UCSD-AML1 (cell line): ENCODE data around the gene IL11.
A peak's percentile ranks its signal among the peaks of the same experiment; 100 is the strongest.

Experiments used
- DNase-seq: peaks from one replicate; lab custom pipeline; 2025; ENCODE audit not compliant: unreplicated experiment; lab: John Stamatoyannopoulos, UW

Gene IL11

DNA sequence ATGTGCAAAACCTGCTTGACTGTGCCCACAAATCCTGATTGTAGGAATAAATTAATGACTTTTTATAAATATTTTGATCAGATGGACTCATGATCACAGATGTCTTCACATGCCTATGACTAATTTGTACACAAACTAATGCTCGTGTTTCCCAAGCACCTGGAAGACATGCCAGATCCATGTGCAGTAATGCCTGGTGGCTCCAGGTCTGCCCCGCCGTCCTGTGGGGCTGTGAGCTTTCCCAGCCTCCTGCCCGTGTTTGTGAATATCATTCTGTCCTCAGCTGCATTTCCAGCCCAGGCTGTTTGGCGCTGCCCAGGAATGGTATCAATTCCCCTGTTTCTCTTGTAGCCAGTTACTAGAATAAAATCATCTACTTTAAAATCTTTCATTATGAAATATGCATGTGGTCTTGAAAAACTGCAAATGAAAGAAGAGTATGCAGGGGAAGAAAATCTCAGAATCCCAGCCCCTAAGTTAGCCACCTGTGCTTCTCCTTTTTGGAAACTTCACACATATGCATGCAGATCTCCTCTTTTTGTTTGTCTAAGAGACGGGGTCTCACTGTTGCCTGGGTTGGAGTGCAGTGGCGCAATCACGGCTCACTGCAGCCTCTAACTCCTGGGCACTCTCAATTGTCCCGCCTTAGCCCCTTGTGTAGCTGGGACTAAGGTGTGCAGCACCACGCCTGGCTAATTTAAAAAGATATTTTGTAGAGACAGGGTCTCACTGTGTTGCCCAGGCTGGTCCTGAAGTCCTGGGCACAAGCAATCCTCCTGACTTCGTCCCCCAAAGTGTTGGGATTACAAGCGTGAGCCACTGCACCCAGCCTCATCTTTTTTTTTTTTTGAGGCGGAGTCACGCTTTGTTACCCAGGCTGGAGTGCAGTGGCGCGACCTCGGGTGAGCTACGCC is 21.7 kb upstream of the IL11 start:
- DNase-seq, result no peak

DNA sequence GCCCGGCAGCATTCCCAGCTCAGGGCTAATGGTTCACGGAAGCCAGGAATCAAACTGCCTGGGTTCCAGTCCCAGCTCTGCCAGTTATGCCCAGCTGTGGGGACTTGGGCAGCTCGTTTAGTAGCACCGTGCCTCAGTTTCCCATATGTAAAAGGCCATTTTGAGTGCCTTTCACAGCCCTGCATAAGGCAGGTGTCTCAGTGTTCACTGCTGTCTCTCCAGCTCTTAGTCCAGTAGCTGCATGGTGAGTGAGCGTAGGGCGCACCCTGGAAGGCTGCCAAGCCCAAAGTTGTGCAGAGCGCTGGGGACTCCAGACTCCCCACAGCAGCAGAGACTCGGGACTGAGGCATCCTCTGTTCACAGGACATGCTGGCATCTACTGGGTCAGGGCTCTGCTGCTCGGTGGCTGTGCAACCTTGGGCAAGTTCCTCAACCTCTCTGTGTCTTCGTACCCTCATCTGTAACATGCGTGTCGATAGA is 21.0 kb upstream of the IL11 start:
- DNase-seq, result no peak

DNA sequence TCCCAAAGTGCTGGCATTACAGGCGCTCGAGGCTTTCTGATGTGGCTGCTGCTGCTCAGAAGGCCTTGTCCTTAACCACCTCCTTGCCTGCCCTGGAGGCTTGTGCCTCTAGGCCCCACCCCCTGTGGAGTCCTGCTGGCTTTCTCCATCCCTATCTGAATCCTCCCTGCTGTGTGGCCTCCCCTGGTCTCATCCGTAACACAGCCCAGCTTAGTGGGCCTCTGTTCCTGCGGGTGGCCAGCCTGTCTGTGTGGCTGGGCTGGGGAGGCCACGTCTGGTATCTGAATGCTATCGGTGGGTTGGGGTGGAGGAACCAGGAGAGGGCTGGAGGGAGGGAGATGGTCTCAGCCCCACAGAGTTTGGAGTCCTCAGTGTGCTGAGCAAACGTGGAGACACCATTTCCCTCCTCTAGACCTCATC is 20.2 kb upstream of the IL11 start:
- DNase-seq, result no peak

DNA sequence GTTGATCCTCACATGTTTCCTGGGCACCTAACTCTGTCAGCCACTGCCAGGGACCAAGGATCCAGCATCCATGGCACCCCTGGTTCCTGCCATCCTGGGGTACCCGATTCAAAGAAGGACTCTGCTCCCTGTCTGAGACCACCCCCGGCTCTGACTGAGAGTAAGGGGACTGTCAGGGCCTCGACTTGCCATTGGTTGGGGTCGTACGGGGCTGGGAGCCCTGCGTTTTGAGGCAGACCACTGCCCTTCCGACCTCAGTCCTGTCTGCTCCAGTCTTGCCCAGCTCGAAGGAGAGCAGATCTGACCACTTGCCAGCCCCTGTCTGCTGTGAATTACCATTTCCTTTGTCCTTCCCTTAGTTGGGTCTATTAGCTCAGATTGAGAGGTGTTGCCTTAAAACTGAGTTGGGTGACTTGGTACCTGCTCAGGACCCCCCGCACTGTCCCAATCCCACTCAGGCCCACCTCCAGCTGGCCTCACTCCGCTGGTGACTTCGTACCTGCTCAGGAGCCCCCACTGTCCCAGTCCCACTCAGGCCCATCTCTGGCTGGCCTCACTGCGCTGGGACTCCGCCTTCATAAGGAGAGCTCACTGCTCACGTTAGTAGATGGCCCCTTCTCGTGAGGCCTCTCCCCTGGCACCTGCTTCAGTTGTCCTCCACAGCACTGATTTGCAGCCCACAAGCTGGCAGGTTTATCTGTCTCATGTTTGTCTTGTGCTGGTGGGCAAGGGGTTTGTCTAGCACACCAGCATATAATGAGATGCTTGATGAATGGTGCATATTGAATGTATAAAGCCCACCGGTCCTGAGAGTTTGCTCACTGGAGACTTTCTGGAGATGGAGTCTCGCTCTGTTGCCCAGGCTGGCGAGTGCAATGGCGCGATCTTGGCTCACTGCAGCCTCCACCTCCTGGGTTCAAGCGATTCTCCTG is 19.4 kb upstream of the IL11 start:
- no peak for DNase-seq

DNA sequence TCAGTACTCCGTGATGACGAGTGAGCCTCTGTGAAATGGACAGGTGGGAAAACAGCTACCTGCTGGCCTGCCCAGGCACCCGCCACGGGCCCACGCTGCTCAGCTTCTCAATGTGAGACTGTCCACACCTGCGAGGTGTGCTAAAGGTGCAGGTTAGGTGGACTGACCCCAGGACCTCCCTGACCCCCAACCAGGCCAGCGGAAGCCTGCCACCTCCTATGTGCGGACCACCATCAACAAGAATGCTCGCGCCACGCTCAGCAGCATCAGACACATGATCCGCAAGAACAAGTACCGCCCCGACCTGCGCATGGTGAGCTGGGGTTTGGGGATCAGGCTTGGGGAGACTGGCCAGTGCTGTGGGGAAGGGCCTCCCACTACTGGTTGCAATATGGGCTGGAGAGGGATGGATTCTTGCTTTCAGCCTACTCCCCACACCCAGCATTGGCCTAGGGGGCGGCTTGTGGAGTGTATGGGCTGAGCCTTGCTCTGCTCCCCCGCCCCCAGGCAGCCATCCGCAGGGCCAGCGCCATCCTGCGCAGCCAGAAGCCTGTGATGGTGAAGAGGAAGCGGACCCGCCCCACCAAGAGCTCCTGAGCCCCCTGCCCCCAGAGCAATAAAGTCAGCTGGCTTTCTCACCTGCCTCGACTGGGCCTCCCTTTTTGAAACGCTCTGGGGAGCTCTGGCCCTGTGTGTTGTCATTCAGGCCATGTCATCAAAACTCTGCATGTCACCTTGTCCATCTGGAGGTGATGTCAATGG is 17.7 kb upstream of the IL11 start:
- no peak for DNase-seq

DNA sequence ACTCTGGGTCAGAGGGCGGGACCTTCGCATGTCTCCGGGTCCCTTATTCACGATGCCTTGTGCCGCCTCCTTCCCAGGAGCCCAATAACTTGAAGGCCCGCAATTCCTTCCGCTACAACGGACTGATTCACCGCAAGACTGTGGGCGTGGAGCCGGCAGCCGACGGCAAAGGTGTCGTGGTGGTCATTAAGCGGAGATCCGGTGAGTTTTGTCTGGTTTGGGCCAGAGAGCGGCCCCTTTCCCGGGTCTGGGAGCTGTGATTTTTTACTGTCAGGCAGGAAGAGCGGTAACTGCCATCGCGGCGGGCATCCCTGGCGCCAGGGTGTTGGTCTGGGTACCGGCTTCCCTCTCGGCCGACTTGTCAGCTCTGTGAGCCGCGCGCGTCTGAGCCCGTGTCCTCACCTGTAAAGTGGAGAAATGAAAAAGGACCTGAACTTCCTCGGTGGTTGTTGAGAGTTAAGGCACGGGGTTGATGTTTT is 16.3 kb upstream of the IL11 start:
- no peak for DNase-seq

DNA sequence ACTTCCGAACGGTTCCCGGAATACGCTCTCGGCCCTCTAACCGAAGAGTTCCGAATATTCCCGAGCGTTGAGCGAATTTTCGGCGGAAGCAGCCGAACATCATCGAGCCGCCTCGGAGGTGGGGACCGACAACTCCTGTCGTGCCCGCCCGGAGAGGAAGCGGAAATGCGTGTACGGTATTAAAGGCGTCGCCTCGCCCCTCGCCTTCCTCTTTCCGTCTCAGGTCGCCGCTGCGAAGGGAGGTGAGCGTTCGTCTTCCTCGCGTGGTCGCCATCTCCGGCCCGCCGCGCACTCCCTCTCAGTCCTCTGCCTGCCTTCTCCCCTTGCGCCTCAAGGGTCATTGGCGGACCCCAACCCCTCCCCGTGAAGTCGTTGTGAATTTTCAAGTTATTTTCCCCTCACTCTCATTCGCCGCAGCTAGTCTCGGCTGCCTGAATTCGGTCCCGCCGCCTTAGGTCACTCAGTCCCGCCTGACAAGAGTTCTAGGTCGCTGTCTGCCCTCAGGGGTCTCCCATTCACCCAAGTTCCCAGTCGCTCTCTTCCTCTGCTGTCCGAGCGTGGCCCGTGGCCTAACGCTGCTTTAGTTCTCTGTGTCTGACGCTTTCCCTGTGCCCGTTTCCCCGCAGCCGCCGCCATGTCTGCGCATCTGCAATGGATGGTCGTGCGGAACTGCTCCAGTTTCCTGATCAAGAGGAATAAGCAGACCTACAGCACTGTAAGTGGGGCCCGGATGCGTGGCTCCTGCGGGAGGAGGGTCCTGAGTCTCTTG is 15.6 kb upstream of the IL11 start, which contains the start of gene RPL28:
Gene RPL28 (plus strand): TSS at position 209 of the 769 bp plus-strand sequence. CDS start 426 bp downstream, at position 635.
- DNase-seq, result peak; percentile 98

DNA sequence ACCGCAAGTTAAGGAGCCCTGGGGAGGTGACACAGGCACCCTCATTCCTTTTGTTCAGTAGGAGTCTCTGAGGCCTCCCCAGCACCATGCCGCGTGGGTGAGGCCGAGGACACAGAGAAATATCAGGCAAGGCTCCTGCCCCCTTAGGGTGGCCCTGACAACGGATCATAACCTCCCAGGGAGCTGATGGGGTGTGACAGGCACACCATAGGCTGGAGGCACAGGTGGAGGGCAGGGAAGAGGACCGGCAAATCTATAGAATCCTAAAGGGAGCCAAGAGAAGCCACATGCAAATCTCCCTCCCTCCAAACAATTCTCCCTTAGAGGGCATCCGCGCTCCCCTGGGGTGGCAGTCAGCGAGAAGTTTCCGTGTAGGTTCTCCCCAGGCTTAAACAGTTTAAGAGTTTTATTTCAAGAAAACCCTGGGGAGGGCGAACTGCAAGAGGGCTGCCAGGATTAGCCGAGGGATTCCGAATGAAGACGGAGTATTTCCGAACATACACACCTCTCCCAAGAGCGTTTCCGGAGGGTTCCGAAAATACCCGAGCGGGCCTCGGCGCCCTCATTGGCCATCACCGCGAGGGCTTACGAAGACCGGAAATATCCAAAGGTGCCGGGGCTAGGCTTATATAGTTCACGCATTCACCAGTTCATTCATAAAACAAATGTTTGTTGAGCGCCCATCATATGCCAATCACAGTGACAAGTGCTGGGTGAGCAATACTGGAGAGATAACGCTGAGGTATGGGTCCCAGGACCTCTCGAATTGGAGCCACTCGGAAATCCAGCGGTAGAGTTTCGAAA is 14.9 kb upstream of the IL11 start:
- peak; percentile 96 for DNase-seq

DNA sequence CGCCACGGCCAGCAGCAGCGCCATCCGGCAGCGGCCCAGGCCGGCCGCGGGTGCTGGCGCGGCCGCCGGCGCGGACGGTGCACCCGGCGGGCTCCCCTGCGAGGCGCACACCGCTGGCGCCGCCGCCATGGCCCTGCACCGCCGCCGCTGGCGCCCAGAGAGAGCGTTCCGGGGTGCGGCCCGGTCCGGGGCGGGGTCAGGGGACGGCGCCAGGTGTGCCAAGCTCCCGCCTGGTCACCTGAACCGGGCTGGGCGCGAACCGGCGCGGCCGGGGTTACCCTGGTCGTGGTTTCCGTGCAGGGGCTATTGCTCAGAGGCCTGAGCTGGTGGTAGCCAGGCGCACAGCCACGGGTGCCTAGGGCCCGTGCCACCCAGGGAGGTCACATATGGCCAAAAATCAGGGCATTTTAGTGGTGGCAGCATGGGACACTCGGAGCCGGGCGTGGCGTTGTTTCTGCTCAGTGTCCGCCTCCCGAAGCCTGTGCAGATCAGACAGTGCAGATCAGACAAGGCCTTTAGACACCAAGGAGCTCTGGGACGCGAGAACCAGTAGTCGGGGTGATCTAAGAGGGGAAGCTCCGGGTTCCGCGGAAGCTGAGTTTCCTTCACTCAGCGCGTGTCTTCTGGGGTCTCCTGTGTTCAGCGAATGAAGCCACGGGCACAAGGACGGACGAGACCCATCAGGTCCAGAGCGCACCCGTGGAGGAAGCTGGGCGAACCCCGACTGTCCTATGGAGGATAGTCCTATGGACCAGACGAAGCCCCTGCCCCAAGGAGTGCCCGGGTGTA is 14.1 kb upstream of the IL11 start, which contains the start of gene TMEM238:
Gene TMEM238 (minus strand): TSS at position 162 of the 789 bp plus-strand sequence. CDS start 33 bp downstream, at position 129.
- DNase-seq, result peak; percentile 65

DNA sequence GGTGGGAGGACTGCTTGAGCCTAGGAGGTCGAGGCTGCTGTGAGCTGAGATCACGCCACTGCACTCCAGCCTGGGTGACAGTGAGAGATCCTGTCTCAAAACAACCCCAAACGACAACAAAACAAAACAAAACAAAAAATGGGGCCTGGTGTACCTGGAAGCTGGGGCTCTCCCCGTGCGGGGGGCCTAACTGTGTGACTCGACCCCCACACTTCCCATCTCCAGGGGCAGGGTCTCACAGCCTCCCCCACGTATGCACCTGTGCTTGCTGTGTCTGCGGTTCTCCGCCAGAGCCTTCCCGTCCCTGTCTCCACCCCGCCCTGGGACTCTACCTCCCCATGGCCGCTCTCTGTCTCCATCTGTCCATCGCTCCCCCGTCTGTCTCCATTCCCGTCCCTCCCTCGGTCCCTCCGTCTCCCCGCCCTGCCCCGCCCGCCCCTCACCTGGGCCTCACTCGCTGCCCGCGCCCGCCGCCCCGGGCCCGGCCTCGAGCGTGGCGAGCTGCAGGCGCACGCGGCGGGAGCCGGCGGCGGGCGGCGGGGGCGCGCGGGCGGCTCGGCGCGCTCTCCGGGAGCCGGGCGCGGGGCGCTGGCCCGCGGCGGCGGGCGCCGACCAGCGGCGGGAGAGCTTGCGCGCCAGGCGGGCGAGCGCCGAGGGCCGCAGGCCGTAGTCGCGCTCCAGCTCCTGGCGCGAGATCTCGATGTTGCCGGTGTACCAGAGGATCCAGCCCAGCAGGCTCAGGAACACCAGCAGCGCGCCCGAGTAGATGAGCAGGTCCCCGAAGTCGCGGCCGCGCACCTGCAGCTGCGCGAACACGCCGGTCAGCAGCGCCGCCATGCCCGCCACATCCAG is 13.2 kb upstream of the IL11 start:
- peak; percentile 66 for DNase-seq

DNA sequence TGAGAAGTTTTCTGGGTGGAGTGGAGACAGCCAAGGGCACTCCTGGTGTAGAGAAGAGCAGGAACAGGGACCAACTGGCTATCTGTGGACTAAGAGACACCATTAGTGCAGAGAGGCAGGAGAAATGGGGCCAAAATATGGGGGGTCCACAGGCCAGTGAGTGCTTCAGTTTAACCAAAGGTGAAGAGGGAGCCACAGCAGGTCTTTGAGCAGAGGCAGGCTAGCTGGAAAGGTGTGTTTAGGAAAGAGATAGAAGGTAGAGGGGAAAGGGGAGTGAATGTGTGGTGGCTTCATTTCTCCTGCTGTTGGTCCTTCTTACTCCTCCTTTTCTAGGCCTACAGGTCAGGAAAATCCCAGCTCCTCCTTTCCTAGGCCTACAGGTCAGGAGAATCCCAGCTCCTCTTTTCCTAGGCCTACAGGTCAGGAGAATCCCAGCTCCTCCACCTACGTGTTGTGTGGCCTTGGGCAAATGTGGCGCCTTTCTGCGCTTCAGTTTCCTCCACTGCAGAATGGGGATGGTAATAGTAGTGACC is 12.3 kb upstream of the IL11 start:
- DNase-seq, result no peak

DNA sequence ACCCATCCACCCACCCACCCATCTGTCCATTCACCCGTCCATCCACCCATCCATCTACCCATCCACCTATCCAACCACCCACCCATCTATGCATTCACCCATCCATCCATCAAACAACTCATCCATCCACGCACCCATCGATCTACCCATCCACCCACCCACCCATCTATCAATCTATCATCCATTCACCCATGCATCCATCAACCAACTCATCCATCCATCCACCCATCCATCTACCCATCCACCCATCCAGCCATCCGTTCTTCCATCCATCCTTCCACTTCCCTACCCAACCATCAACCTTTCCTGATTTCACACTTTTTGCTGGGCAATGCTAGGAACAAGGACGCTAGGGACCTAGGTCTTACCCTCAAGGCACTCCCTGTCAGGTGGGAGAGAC is 11.8 kb upstream of the IL11 start:
- DNase-seq, result no peak

DNA sequence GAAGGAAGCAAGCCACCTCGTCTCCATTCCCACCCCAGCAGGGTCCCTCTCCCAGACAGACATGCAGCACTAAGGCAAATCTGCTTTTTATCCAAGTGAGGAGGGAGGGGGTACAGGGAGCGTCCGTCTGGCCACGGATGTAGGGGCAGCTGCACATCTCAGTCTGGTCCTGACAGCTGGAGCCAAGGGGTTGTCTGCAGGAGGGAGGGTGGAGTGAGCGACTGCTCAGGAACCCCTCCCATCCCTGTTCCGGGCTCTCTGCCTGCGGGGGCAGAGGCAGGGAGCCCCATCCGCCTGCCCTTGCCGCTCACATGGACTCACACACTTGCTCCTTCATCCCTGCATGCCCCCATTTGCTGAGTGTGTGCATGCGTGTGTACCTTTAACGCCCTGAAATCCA is 8.9 kb upstream of the IL11 start:
- DNase-seq, result no peak

DNA sequence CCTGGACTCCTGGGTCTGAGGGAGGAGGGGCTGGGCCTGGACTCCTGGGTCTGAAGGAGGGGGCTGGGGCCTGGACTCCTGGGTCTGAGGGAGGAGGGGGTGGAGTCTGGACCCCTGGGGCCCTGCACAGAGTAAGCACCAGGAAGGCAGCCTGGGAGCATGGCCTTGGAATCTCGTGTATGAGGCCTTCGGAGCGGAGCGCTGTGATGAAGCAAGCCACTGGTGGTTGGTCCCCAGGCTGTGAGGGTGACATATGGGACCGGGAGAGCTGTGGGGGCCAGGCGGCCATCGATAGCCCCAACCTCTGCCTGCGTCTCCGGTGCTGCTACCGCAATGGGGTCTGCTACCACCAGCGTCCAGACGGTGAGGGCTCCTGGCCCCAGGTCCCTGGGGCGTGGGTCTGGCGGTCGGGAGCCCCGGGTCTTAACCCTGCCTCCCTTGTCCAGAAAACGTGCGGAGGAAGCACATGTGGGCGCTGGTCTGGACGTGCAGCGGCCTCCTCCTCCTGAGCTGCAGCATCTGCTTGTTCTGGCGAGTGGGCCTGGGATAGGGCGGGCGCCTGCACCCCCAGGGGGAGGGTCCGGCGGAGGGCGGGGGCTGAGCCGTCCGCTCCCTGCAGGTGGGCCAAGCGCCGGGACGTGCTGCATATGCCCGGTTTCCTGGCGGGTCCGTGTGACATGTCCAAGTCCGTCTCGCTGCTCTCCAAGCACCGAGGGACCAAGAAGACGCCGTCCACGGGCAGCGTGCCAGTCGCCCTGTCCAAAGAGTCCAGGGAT is 7.3 kb upstream of the IL11 start:
- no peak for DNase-seq

DNA sequence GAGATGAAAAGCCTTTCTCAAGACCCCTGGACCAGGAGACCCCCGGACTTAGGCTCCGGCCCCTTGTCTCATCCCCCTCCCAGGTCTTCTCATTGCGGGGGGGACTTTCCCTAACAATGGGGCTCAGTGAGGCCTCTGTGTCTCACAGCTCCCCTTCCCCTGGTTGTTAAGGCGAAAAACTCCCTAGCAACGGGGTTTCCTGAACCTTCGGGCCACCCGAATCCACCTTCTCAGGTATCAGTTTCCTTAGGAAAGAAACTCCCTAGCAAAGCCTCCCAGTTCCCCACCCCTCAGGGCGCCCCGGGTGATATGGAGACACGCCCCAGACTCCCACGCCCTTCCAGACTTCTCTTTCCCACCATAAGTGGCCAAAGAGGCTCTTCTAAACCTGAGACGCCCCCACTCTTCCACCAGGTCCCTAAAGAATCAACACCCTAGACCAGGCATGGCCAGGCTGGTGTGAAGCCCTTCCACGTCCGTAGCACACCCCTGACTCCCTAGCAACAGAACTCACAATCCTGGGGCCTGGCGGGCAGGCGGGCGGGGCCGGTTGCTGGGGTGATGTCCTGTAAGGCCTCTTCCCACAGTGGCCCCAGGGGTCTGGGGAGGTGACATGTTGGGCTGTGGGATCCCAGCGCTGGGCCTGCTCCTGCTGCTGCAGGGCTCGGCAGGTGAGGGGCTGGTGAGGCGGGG is 6.1 kb upstream of the IL11 start, which contains the start of gene TMEM190:
Gene TMEM190 (plus strand): TSS at position 586 of the 693 bp plus-strand sequence. CDS start 28 bp downstream, at position 614.
- DNase-seq, result no peak
